OCI-LY3 (cell line): ENCODE data around the gene PROM2.

ENCODE experiments used
- H2AFZ ChIP-seq: fragments of 200-600, 300-600 bp; shearing (Covaris generic); 2 replicates; pipeline ENCODE4 v1.6.0; 2014; ENCODE audit warnings: antibody characterized with exemption, low read depth, low read length
- H3K27ac ChIP-seq: fragments of 200-600, 300-600 bp; sonication (generic); 2 replicates; pipeline ENCODE4 v1.5.1; 2014; ENCODE audit warnings: mild to moderate bottlenecking, low read length, moderate library complexity, mixed read lengths
- H3K27me3 ChIP-seq: fragments of 200-600, 300-600 bp; sonication (generic); 2 replicates; pipeline ENCODE4 v1.6.1; 2014; ENCODE audit warnings: low read depth, low read length, mixed read lengths
- H3K36me3 ChIP-seq: fragments of 200-600, 300-600 bp; sonication (generic); replicated peaks from 2 replicates; pipeline ENCODE3; 2014; ENCODE audit warnings: low read depth, low read length, mixed read lengths
- H3K4me1 ChIP-seq: fragments of 300-600, 200-600 bp; sonication (generic); 2 replicates; pipeline ENCODE4 v1.6.1; 2014; ENCODE audit warnings: low read length, mixed read lengths
- H3K4me2 ChIP-seq: fragments of 200-600, 300-600 bp; sonication (generic); 2 replicates; pipeline ENCODE4 v1.6.1; 2014; ENCODE audit warnings: low read length, mixed read lengths
- H3K4me3 ChIP-seq: fragments of 300-600, 200-600 bp; sonication (generic); 2 replicates; pipeline ENCODE4 v1.5.1; 2014; ENCODE audit warnings: antibody characterized with exemption, mild to moderate bottlenecking, low read length, moderate library complexity
- H3K79me2 ChIP-seq: fragments of 300-600, 200-600 bp; shearing (Covaris generic); 2 replicates; pipeline ENCODE4 v1.6.1; 2014; ENCODE audit warnings: mild to moderate bottlenecking, low read length, mixed read lengths
- H3K9ac ChIP-seq: fragments of 300-600, 200-600 bp; shearing (Covaris generic); 2 replicates; pipeline ENCODE4 v1.6.0; 2014; ENCODE audit warnings: mild to moderate bottlenecking, low read length, moderate library complexity
- H3K9me3 ChIP-seq: fragments of 200-600, 300-600 bp; shearing (Covaris generic); 2 replicates; pipeline ENCODE4 v1.6.1; 2014; ENCODE audit warnings: low read length, mixed read lengths; ENCODE audit not compliant: insufficient read depth
- H4K20me1 ChIP-seq: fragments of 200-600, 300-600 bp; sonication (generic); 2 replicates; pipeline ENCODE4 v1.6.1; 2016; ENCODE audit warnings: low read length, mixed read lengths; ENCODE audit not compliant: insufficient read depth
- CTCF ChIP-seq: fragments of 200-600, 300-600 bp; sonication (generic); IDR thresholded peaks from 2 replicates; pipeline ENCODE4 v1.5.1; 2014; ENCODE audit warnings: antibody characterized with exemption, low read length, low read depth
- EZH2phosphoT487 ChIP-seq: fragments of 200-600 bp; shearing (Covaris generic); IDR thresholded peaks from 2 replicates; pipeline ENCODE4 v1.6.1; 2018; ENCODE audit warnings: antibody characterized with exemption, mixed run types, low read depth

PROM2 gene

GRCh38 chr2:95300450-95300849 is 26.2 kb downstream of the PROM2 start:
- H3K4me2 ChIP-seq: peak overlapping the region; percentile 47

GRCh38 chr2:95301186-95301585 is 26.9 kb downstream of the PROM2 start:
- H3K27ac ChIP-seq: no peak overlapping the region

More at GRCh38 chr2:95300450-95300849, 26.2 kb downstream of the PROM2 start:
- Histone ChIP-seq H3K4me1 (peaks cover 14% of the 10 kb centered on the region), H3K36me3 (no peaks in the 10 kb centered on the region), H3K27me3 (no peaks in the 10 kb centered on the region), H4K20me1 (no peaks in the 10 kb centered on the region), H3K79me2 (no peaks in the 10 kb centered on the region), H3K9me3 (no peaks in the 10 kb centered on the region), H2AFZ (peak overlapping the region; percentile 27; the same call in 1 of the 2 replicates), H3K27ac (no peak overlapping the region), H3K4me3 (no peak overlapping the region), H3K9ac (no peak overlapping the region)
- TF ChIP-seq EZH2phosphoT487 (no peak), CTCF (no peak)

GRCh38 chr2:95301876-95302641 is 27.8 kb downstream of the PROM2 start:
- no peak for TF ChIP-seq EZH2phosphoT487
- TF ChIP-seq CTCF: no peak
- no peak overlapping the region for H3K4me3 ChIP-seq
- no peaks in the 10 kb centered on the region for H3K9me3 ChIP-seq
- peaks cover 14% of the 10 kb centered on the region for H3K4me1 ChIP-seq
- H4K20me1 ChIP-seq: no peaks in the 10 kb centered on the region
- H2AFZ ChIP-seq: no peak overlapping the region
- H3K36me3 ChIP-seq: no peaks in the 10 kb centered on the region
- H3K9ac ChIP-seq: no peak overlapping the region
- H3K79me2 ChIP-seq: no peaks in the 10 kb centered on the region
- H3K27ac ChIP-seq: no peak overlapping the region
- no peak overlapping the region for H3K4me2 ChIP-seq
- no peaks in the 10 kb centered on the region for H3K27me3 ChIP-seq

More at GRCh38 chr2:95301186-95301585, 26.9 kb downstream of the PROM2 start:
- H3K79me2 ChIP-seq: no peaks in the 10 kb centered on the region
- H3K4me2 ChIP-seq: no peak overlapping the region
- TF ChIP-seq EZH2phosphoT487: no peak
- TF ChIP-seq CTCF: no peak
- no peaks in the 10 kb centered on the region for H4K20me1 ChIP-seq
- no peaks in the 10 kb centered on the region for H3K9me3 ChIP-seq
- no peak overlapping the region for H2AFZ ChIP-seq
- no peaks in the 10 kb centered on the region for H3K36me3 ChIP-seq
- no peaks in the 10 kb centered on the region for H3K27me3 ChIP-seq
- no peak overlapping the region for H3K9ac ChIP-seq
- H3K4me3 ChIP-seq: no peak overlapping the region
- H3K4me1 ChIP-seq: peaks cover 14% of the 10 kb centered on the region

GRCh38 chr2:95303191-95303919 is 29.1 kb downstream of the PROM2 start:
- no peaks in the 10 kb centered on the region for H3K36me3 ChIP-seq
- H3K27me3 ChIP-seq: no peaks in the 10 kb centered on the region
- H4K20me1 ChIP-seq: no peaks in the 10 kb centered on the region
- no peak overlapping the region for H3K27ac ChIP-seq
- H3K4me1 ChIP-seq: peaks cover 14% of the 10 kb centered on the region
- H2AFZ ChIP-seq: no peak overlapping the region
- no peaks in the 10 kb centered on the region for H3K9me3 ChIP-seq
- TF ChIP-seq EZH2phosphoT487: no peak
- TF ChIP-seq CTCF: no peak
- no peaks in the 10 kb centered on the region for H3K79me2 ChIP-seq
- no peak overlapping the region for H3K4me2 ChIP-seq
- H3K9ac ChIP-seq: no peak overlapping the region
- no peak overlapping the region for H3K4me3 ChIP-seq
